Kidney capillary endothelial cell (primary cell): Measurements from ENCODE around the gene KDM5A.
"Not testable (repeated sequence)": the region's sequence is repeated elsewhere in the genome, so short reads cannot be mapped to it uniquely, and the experiment has no call there.

Experiments used
- DNase-seq: peaks from one replicate; pipeline ENCODE4 v3.0.0-alpha.2; 2018; ENCODE audit warnings: low spot score

The KDM5A gene

GRCh38 chr12:238736-239398 lies 150.3 kb downstream of the KDM5A start:
- DNase-seq: no peak

- no peak for DNase-seq
These were observed 151.0 kb downstream of the KDM5A start for GRCh38 chr12:238116-238515.

GRCh38 chr12:237026-237815 lies 151.9 kb downstream of the KDM5A start:
- DNase-seq: no peak

GRCh38 chr12:236445-236844 lies 152.7 kb downstream of the KDM5A start:
- no peak for DNase-seq

- not testable (repeated sequence) for DNase-seq
These were observed 153.2 kb downstream of the KDM5A start for GRCh38 chr12:235967-236366.

GRCh38 chr12:234891-235415 lies 154.2 kb downstream of the KDM5A start:
- DNase-seq: no peak

GRCh38 chr12:234019-234418 lies 155.1 kb downstream of the KDM5A start:
- DNase-seq: no peak

GRCh38 chr12:233615-233968 lies 155.5 kb downstream of the KDM5A start:
- no peak for DNase-seq

GRCh38 chr12:232731-233614 lies 156.1 kb downstream of the KDM5A start:
- no peak for DNase-seq

GRCh38 chr12:230925-231671 lies 158.0 kb downstream of the KDM5A start:
- no peak for DNase-seq
